Germinal center (tissue), 1 donor: ENCODE results near the gene S1PR3.

Source experiments
- DNase-seq: peaks from one replicate; pipeline ENCODE4 v3.0.0; 2012; ENCODE audit warnings: mixed read lengths, low spot score

S1PR3 gene

GRCh38 chr9:88993327-88993726 is 2.1 kb downstream of the S1PR3 start:
- DNase-seq, result no peak

- no peak for DNase-seq
Measured at GRCh38 chr9:88993871-88994460, 2.7 kb downstream of the S1PR3 start.

DNA sequence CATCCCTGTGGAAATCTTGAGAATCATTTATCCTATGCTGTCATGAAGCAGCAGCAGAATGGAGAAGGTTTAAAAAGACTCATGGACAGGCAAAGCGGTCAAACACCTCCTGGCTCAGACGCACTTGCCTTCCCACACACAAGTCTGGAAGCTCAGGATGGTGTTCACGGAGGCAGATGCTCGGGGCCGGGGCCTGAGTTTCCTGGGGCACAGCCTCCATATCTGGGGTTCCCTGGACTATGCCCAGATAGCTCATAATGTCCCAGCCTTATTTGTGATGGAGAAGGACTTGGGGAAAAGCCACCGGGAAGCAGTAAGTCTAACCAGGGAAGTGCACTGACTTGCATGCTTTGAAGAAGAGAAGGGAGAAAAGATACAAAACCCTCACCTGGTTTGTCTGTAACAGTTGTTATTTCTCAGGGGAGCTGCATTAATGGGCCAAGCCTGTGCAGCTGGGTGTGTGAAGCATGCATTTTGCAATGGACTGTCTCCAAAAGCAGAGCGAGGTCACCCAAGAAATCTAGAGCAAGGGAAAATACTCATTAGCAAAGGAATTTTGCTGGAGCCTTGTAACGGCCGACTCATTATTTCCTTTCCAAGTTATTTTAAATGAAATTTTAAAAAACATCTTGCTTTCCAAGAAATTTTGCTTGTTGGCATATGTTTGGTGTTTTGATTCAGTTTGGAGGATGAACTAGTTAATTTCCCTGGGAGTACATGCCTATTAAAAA is 3.4 kb downstream of the S1PR3 start:
- DNase-seq, result no peak

- DNase-seq, result no peak
Measured at GRCh38 chr9:88995200-88995577, 3.9 kb downstream of the S1PR3 start.

DNA sequence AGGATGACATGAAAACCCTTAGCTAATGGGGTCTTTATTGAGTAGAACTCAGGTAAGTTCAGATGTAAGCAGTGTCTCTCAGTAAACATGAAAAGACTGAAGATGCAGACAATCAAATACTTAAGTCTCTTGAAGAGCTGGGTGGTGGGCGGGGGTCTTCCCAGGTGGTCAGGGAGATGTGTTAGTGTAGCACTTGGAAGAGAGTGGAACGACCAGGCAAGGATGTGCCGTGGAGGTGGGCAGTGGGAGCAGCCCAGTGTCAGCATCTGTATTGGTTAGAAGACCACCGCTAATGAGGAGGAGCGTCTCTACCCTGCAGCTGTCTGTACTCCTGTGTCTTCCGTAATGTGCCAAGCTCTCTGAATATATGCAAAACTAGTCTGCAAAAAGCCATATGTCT is 4.4 kb downstream of the S1PR3 start:
- DNase-seq, result no peak

- DNase-seq, result no peak
Measured at GRCh38 chr9:88996046-88996920, 5.0 kb downstream of the S1PR3 start.

DNA sequence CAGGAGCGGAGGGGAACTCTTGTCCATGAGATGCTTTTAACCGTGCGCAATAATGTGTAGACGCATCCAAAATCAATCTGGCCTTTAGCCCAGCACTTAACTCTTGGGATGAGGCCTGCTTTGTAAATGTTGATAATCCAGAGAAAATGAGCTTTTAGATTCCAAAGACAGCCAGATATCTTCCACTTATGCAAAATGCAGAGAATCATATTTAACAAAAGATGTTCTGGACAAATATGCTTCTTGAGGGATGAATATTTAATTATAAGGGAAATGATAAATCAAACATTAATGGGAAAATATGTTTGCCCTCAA is 5.6 kb downstream of the S1PR3 start:
- DNase-seq, result no peak

- DNase-seq, result no peak
Measured at GRCh38 chr9:88997646-88998045, 6.4 kb downstream of the S1PR3 start.

DNA sequence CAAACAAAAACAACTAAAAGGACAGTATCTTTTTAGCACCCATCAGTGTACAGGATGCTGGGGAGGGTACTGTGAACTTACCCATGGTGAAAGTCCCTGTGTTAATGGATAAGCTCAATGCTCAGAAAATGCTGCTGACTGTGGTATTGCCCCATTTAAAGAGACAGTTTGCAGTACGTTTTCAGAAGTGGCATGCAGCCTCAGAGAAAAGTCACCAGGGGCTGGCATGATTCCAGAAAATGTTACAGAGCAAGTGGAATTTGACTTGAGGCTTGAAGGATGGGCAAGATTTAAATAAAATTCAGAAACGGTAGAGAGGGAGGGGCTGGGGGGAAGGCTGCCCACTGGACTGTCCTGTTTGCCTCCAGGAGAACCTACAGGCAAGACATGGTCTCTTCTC is 7.2 kb downstream of the S1PR3 start:
- no peak for DNase-seq

- DNase-seq, result no peak
Measured at GRCh38 chr9:88998911-88999310, 7.6 kb downstream of the S1PR3 start.

GRCh38 chr9:89000371-89000781 is 9.1 kb downstream of the S1PR3 start:
- no peak for DNase-seq

DNA sequence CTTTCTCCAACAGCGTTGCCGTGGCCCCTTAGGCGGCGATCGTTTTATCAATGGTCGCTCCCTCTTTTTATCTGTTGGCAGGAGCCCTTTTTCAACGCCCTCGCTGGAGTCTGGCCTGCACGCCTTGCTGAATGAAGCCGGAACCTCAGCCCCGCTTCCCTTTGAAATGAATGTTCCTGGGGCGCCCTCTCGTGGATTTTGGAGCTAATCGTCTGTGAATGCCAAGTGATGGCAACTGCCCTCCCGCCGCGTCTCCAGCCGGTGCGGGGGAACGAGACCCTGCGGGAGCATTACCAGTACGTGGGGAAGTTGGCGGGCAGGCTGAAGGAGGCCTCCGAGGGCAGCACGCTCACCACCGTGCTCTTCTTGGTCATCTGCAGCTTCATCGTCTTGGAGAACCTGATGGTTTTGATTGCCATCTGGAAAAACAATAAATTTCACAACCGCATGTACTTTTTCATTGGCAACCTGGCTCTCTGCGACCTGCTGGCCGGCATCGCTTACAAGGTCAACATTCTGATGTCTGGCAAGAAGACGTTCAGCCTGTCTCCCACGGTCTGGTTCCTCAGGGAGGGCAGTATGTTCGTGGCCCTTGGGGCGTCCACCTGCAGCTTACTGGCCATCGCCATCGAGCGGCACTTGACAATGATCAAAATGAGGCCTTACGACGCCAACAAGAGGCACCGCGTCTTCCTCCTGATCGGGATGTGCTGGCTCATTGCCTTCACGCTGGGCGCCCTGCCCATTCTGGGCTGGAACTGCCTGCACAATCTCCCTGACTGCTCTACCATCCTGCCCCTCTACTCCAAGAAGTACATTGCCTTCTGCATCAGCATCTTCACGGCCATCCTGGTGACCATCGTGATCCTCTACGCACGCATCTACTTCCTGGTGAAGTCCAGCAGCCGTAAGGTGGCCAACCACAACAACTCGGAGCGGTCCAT is 10.0 kb downstream of the S1PR3 start:
- peak; percentile 68 for DNase-seq

GRCh38 chr9:89001917-89002540 is 10.8 kb downstream of the S1PR3 start:
- DNase-seq, result no peak

DNA sequence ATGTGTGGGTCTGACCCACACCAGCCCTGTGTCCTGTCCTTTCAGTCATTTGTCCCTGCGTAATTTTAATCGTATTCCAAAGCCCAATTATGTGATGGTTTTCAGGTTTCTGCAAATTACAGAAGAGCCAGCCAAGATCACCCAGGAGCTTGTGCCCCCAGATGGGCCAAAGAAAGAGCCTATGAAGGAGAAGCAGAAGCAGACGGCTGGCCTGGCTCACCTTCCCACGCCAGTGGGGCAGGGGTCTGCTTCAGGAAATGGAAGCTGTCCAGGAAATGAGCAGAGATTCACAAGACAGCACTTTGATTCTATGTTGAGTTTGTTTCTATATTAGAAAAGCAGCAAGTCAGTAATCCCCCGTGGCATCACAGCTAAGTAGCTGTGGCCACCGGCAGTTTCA is 11.7 kb downstream of the S1PR3 start:
- no peak for DNase-seq

DNA sequence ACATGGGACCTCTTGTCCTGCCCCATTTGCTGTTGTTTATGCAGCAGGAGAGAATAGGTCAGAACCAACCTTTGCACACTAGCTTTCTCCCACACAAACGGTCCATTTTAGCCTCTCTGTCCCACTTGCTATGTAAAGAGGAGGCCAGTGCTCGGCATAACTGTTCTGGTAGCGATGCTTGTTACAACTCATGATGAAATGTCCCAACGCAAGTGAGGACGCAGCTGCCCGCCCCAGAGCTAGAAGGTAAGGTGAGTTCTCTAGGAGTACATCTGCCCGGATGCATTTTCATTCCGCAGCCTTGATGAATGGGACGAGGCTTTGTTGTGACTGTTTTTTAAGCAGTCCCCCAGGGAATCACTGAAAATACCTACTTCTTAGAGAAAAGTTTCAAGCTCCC is 14.1 kb downstream of the S1PR3 start:
- DNase-seq, result no peak

- no peak for DNase-seq
Measured at GRCh38 chr9:89006267-89006666, 15.0 kb downstream of the S1PR3 start.

DNA sequence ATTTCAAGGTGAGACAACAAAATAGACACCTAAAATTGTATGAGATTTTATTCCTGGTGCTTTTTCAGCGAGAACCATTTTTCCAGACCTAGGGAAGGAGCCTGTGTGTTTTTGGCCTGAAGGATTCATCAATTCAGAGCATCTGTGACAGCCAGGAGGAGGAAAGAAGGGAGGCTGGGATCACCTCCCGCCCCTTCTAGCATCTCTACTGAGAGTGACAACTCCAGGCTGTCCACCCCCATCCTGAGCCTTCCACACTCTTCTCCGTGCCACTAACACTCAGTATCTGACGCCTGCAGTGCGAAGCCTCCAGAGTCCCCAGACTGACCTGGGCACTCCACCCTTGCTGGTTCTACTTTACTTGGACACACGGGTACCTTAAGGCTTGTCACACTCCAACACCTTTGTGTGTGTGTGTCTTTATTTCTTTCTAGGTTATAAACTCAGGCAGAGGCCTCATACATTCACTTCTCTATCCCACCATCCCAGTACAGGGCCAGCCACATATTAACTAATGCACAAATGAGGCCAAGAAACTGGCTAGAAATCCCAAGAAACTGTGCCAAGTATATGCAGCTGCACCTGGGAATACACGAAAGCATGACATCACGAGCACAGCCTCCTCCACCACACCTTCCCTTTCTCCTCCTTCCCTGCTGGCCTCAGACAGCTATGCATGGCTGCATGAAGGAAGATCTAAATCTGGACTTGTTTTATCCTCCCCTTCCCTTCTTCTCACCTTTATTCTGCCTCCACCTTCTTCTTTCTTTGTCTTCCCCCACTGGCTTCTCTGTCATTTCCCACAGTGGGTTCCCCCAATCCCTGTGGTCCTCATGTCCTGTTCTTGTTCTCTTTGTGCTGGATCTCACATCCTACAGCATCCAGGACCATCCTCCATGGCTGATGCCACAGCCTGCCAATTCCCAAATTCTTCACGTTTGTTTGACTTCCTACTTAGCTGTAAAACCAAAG is 16.0 kb downstream of the S1PR3 start:
- DNase-seq, result no peak

- DNase-seq, result no peak
Measured at GRCh38 chr9:89008055-89008743, 16.9 kb downstream of the S1PR3 start.

DNA sequence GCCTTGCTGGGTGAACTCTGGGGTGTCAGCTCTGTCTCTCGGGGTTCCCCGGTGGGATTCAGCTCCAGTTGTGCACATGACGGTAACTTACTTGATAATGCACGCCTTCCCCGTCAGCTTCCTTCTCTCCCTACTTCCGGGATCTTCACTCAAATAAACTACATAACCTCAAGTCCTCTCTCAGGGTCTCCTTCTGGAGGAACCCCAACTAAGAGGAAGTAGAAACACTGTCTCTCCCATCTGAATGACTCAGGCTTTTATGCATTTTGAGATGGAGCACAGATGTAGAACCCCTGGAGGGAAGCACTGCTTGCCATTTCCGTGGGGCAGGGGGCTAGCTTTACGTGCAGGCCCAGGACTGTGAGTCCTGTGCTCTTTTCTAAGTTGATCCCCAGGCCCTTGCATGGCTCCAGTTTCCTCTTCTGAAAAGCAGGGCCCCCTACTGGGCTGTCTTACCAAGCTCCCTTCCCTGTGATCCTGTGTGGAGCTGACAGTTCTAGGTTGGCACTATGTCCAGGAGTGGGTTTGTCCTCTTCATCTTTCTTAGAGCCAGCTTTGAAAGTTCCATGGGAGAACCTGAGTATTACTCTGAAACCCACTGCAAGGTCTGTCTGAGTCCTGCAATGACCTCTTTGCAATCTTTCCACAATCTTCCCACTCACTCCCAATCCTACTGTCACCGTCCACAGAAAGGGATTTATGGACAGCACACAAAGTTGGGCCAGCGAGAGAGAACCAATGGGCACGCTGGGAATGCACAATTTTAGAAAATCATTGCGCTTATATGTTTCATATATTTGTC is 17.7 kb downstream of the S1PR3 start:
- no peak for DNase-seq
